HG02610 (cell line): ENCODE measurements around the gene PTPRG.

Source experiments
- ATAC-seq: cut with Tn5 transposase; IDR thresholded peaks from one replicate; pipeline ENCODE4 v1.9.1; 2021; ENCODE audit warnings: mild to moderate bottlenecking, moderate library complexity; ENCODE audit not compliant: unreplicated experiment

The PTPRG gene

GRCh38 chr3:62090066-62090465 is 528.7 kb downstream of the PTPRG start:
- ATAC-seq: no peak

- no peak for ATAC-seq
These were observed 529.1 kb downstream of the PTPRG start for GRCh38 chr3:62090519-62090918.

GRCh38 chr3:62093025-62093424 is 531.7 kb downstream of the PTPRG start:
- ATAC-seq: no peak

GRCh38 chr3:62094461-62094860 is 533.1 kb downstream of the PTPRG start:
- no peak for ATAC-seq

- no peak for ATAC-seq
These were observed 533.7 kb downstream of the PTPRG start for GRCh38 chr3:62095080-62095479.

- ATAC-seq: no peak
These were observed 534.4 kb downstream of the PTPRG start for GRCh38 chr3:62095756-62096155.

GRCh38 chr3:62096521-62096920 is 535.1 kb downstream of the PTPRG start:
- ATAC-seq: no peak

GRCh38 chr3:62097121-62097520 is 535.8 kb downstream of the PTPRG start:
- no peak for ATAC-seq

- no peak for ATAC-seq
These were observed 537.4 kb downstream of the PTPRG start for GRCh38 chr3:62098646-62099365.

- no peak for ATAC-seq
These were observed 539.1 kb downstream of the PTPRG start for GRCh38 chr3:62100282-62100989.

GRCh38 chr3:62101488-62101887 is 540.1 kb downstream of the PTPRG start:
- ATAC-seq: no peak

GRCh38 chr3:62103531-62103930 is 542.2 kb downstream of the PTPRG start:
- no peak for ATAC-seq

- no peak for ATAC-seq
These were observed 548.2 kb downstream of the PTPRG start for GRCh38 chr3:62109534-62109933.

- no peak for ATAC-seq
These were observed 549.3 kb downstream of the PTPRG start for GRCh38 chr3:62110443-62111225.

GRCh38 chr3:62113092-62113491 is 551.7 kb downstream of the PTPRG start:
- no peak for ATAC-seq

- ATAC-seq: no peak
These were observed 553.4 kb downstream of the PTPRG start for GRCh38 chr3:62114763-62115162.

GRCh38 chr3:62117903-62118548 is 556.7 kb downstream of the PTPRG start:
- ATAC-seq: no peak

GRCh38 chr3:62119139-62119538 is 557.8 kb downstream of the PTPRG start:
- no peak for ATAC-seq

GRCh38 chr3:62122819-62123218 is 561.4 kb downstream of the PTPRG start:
- no peak for ATAC-seq

GRCh38 chr3:62125380-62125779 is 564.0 kb downstream of the PTPRG start:
- ATAC-seq: no peak

- no peak for ATAC-seq
These were observed 565.7 kb downstream of the PTPRG start for GRCh38 chr3:62127116-62127515.
